ENCODE measurements around the gene TIMM50.
A peak's percentile ranks its signal among the peaks of the same experiment; 100 is the strongest.
"Not testable (repeated sequence)": the region's sequence is repeated elsewhere in the genome, so short reads cannot be mapped to it uniquely, and the experiment has no call there.

Gene TIMM50

GRCh38 chr19:39470724-39471339 lies 9.8 kb upstream of the TIMM50 start:
- DNase-seq, result no peak

- DNase-seq, result no peak
These were observed 8.7 kb upstream of the TIMM50 start for GRCh38 chr19:39471756-39472536.

- DNase-seq, result no peak
These were observed 7.7 kb upstream of the TIMM50 start for GRCh38 chr19:39472746-39473442.

- DNase-seq, result no peak
These were observed 7.1 kb upstream of the TIMM50 start for GRCh38 chr19:39473443-39473960.

GRCh38 chr19:39474139-39474620 lies 6.5 kb upstream of the TIMM50 start:
- peak; percentile 63 for DNase-seq

- no peak for DNase-seq
These were observed 4.9 kb upstream of the TIMM50 start for GRCh38 chr19:39475748-39476147.

- DNase-seq, result not testable (repeated sequence)
These were observed 1.3 kb upstream of the TIMM50 start for GRCh38 chr19:39479319-39479801.

- DNase-seq, result no peak
These were observed 722 bp upstream of the TIMM50 start for GRCh38 chr19:39479916-39480315.

- no peak for DNase-seq
These were observed 549 bp downstream of the TIMM50 start for GRCh38 chr19:39481229-39481545.

- no peak for DNase-seq
These were observed 1.0 kb downstream of the TIMM50 start for GRCh38 chr19:39481676-39482075.

- DNase-seq, result no peak
These were observed 2.5 kb downstream of the TIMM50 start for GRCh38 chr19:39483141-39483540.

GRCh38 chr19:39489756-39490155 lies 9.1 kb downstream of the TIMM50 start:
- no peak for DNase-seq

GRCh38 chr19:39492225-39492624 lies 11.6 kb downstream of the TIMM50 start:
- DNase-seq, result no peak

- DNase-seq, result no peak
These were observed 12.2 kb downstream of the TIMM50 start for GRCh38 chr19:39492788-39493187.

- no peak for DNase-seq
These were observed 14.0 kb downstream of the TIMM50 start for GRCh38 chr19:39494661-39495060.

GRCh38 chr19:39496063-39496462 lies 15.4 kb downstream of the TIMM50 start:
- DNase-seq, result no peak

- DNase-seq, result no peak
These were observed 17.0 kb downstream of the TIMM50 start for GRCh38 chr19:39497701-39497995.

GRCh38 chr19:39497996-39498797 lies 17.6 kb downstream of the TIMM50 start:
- DNase-seq, result no peak

- no peak for DNase-seq
These were observed 18.4 kb downstream of the TIMM50 start, which contains the start of gene DLL3 for GRCh38 chr19:39498798-39499642. Gene DLL3 (plus strand): TSS chr19:39498947. CDS start chr19:39498975, 28 bp downstream.

- DNase-seq, result no peak
These were observed 19.3 kb downstream of the TIMM50 start for GRCh38 chr19:39499932-39500331.

GRCh38 chr19:39500543-39500942 lies 19.9 kb downstream of the TIMM50 start:
- DNase-seq, result no peak

- DNase-seq, result no peak
These were observed 20.7 kb downstream of the TIMM50 start for GRCh38 chr19:39501340-39501739.

Measured in activated CD4-positive, alpha-beta T cell treated with anti-CD3 and anti-CD28 coated beads, Interleukin-2, amount 50 U/mL, for 16 hours (primary cell).